GM19099 (cell line): ENCODE data around the gene KDM6A.

ENCODE experiments used
- POLR2A ChIP-seq: IDR thresholded peaks from 3 replicates; pipeline ENCODE4 v1.6.1; 2011; ENCODE audit warnings: low read depth; ENCODE audit not compliant: insufficient read length; ENCODE audit errors: extremely low read depth

Gene KDM6A

GRCh38 chrX:45150821-45151220, 277.8 kb downstream of the KDM6A start:
- no peak for TF ChIP-seq POLR2A

GRCh38 chrX:45154033-45154360, 281.0 kb downstream of the KDM6A start:
- TF ChIP-seq POLR2A = no peak

- no peak for TF ChIP-seq POLR2A
Measured at GRCh38 chrX:45154462-45154861, 281.5 kb downstream of the KDM6A start.

- TF ChIP-seq POLR2A = no peak
Measured at GRCh38 chrX:45157647-45158046, 284.7 kb downstream of the KDM6A start.
